Glomerular endothelial cell (primary cell): ENCODE data around the gene S100A4. TPM values are rescaled to one million over a fixed set of nuclear protein-coding genes. Genes with fewer than 3 reads are reported as not detected.
"Not testable (repeated sequence)": the region's sequence is repeated elsewhere in the genome, so short reads cannot be mapped to it uniquely, and the experiment has no call there.

Experiments
- DNase-seq: peaks from one replicate; pipeline ENCODE4 v3.0.0-alpha.2; 2011; ENCODE audit warnings: low read depth, low spot score; ENCODE audit errors: extremely low read depth
- total RNA-seq: library from RNA; depleted of rRNA; stranded (reverse); fragments of >200 nt; gene quantifications from 2 replicates; pipeline ENCODE4 v1.2.3, GENCODE V29; 2015

The S100A4 gene
- total RNA-seq, 1 donor from 2014 or later = 7.1 TPM

DNA sequence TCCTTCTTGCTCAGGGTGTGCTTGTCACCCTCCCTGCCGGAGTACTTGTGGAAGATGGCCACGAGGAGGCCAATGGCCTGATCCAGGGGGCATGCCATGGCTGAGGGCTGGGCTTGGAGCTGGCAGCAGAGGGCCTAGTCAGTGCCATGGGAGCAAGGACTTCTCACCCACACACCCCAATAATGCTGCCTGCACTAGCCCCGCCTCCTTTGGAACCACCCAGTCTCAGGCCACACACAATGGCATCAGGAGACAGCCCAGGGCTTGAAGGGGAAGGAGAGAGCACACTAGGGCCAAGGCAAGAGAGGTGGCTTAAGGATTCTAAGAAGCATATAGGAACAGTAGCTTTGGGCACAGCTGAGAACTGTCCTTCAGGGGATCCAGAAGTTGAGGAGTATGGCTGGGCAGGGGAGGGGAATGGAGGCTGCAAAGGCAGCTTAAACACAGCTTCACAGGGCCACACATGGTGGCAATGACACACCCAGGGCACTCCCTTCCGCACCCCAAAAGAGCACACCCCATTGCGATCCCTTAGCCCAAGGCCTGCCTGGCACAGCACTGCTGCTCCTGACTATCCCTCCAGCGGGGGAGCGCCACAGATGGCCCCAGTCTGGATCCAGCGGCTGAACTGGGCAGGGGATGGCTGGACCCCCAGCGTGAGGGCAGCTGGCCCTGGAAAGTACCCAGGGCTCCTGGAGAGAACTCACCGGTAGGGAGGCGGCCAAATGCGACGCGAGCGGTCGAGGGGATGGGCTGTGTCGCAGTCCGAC lies 10.2 kb downstream of the S100A4 start, which contains the start of gene S100A6:
TSS of gene S100A6 (minus strand) at position 750 of the 770 bp plus-strand sequence. CDS start at position 98, 652 bp downstream.
- no peak for DNase-seq

DNA sequence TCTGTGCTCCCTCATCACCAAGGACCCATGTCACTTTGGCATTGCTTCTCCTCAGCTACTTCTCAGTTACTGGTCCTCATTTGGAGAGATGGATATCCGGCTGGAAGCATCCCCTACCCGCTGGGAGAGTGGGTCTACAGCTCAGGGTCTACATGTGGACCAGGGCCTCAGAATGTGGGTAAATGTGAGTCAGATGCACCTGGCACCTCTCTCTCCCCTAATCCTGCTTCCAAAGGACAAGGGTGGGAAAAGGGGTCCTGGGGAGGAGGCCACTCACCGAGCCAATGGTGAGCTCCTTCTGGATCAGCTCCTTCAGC lies 10.7 kb downstream of the S100A4 start:
- no peak for DNase-seq

DNA sequence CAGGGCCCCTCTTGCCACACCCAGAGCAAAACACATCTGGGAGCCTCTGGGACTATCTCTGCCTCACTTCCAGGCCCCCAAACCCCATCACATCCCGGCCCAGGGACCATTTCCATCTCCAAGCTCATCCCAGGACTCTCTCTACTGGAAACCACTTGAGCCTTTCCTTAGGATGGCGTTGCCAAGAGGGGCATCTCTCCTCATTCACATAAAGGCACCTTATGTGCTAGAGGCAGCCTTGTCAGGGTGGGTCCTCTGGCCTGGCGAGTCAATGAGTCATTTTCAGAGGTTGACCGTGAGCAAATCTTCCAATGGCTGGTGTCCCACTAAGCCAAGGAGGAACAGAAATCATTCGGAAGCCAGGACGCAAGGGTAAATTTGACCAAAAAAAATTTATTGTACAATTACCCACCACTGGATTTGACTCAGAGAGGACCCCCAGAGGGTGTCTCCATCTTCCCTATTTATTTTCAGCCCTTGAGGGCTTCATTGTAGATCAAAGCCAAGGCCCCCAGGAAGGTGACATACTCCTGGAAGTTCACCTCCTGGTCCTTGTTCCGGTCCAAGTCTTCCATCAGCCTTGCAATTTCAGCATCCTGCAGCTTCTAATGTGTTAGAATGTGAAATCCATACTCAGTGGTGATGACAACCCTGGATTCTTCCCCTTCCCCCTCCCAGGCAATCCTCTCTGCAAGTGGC lies 11.2 kb downstream of the S100A4 start:
- no peak for DNase-seq

DNA sequence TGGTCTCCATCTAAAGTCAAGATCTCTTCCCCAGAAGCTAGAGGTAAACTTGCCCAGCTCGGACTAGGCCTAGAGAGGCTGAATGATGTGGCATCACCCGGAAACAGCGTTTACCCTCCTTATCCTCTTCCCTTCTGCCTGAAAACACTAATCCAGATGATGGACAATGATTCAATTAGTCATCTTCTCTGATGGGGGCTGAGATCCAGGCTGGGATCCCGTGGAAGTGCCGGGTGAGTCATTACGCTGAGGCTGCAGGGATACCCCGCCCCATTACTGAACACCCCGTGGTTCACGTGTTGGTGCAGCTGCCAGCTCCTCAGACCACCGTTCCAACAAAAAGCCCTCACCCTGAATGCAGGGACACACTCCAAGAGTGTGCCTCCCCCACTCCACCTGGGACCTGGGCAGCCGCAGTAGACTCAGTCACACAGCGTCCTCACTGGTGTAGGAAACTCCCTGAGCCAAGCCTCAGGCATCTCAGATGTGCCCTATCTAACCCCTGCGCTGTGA lies 11.9 kb downstream of the S100A4 start:
- DNase-seq = peak; percentile 47

DNA sequence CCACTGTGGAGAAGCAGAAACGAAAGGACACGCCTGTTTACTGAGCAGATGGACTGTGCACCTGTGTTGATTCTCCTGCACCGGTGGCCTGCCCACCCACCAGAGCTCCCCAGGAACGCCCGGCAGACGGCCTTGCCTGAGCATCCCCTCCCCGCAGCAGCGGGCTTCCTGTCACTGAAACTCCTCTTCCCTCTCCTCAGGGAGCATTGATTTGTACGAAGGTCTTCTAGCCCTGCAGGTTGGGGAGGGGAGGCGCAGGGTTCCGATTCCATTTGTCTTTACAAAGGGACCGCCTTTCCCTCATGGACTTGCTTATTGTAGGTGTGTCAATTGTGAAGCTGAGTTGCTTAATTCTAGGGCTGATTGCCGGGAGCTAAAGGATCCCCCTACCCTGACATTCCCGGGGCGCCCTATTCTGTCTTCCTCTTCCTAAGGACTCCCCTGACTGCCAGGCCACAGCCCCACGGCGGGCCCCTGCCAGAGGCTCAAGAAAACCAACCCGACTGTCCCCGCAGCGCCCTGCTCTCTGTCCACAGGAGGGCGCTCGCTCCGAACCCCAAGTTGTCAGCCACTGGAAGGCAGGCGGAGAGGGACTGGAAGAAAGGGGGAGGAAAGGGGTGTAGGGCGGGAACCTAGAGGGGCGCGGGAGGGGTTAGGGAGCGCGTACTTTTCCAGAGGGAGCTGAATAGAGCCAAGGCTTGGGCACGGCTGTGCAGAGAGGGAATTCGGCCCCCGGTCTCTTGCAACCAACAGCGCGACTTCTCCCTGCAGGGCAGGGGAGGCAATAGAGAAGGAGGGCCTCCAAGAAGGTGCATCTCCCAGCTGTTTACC lies 12.6 kb downstream of the S100A4 start:
- DNase-seq = no peak

DNA sequence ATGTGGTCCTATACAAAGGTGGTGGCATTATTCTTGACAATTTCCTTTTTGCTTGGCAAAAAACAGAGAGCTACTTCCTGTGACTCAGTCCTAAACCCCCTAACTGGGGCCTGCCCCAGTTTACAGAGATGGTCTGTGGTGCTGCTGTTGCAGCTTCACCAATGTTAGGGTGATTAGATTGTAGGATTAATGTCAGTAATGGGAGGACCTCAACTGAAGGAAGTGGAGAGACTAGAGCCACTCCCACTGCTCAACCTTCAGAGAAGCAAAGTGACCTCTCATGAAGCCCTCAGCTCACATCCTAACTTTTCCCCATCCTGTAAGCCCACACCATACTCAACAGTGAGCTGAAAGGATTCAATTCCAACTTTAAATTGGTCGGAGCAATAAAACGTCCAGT lies 13.4 kb downstream of the S100A4 start:
- DNase-seq = no peak

DNA sequence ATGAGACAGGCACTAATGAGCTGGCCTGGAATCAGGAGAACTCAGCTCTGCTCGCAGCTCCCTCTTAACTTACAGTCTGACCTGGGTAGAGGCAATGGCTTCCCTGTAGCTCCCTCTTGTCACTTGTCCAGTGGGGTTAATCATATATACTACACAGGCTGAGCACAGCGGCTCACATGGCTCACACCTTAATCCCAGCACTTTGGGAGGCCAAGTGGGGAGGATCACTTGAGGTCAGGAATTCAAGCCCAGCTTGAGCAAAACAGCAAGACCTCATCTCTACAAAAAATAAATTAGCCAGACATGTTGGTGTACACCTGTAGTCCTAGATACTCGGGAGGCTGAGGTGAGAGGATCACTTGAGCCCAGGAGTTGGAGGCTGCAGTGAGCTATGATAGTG lies 14.0 kb downstream of the S100A4 start:
- no peak for DNase-seq

DNA sequence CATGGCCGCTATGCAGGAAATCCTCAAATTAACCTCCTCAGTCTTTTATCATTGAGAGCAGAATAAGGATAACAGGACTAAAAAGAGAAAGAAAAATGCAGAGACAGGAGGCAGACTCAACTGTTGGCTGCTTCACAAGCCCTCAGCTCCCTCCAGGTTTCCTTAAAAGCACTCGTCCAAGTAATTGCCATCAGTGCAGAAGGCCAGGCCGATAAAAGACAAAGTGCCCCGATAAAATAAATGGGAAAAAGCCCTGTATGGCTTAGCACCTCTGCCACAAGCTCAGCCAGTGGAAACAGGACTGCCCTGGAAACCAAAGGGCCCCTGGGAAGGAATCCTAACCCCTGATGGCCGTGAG lies 17.9 kb downstream of the S100A4 start:
- no peak for DNase-seq

DNA sequence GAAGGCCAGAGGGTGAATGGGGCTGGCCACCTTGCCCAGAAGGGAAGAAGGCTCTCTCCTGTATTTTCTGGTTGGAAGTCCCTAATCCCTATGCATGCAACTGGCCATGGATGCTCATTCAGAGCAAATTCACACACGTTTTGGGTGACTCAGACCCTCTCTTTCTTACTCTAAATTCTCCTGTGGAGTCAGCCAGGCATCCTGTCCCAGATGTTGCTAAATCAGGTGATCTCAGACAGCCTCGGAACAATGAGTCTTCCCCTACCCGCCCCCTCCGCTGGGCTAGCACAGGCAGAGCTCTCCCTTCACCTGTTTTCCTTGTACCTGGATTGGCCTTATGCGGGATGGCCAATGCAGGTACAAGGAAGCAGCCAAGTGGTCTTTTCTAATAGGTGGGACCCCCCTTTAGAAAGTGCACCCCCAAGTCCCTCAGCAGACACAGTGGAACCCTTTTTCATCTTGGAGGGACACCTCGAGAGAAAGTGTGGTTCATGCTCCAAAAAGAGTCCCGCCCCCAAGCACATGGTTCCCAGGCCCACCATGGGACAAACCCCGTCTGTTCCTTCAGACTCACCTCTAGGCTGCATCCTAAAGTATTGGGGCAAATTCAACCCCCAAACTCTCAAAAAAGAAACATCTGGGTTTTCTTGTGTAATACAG lies 18.5 kb downstream of the S100A4 start:
- DNase-seq = no peak

GRCh38 chr1:153526132-153526543 lies 19.5 kb downstream of the S100A4 start:
- no peak for DNase-seq

DNA sequence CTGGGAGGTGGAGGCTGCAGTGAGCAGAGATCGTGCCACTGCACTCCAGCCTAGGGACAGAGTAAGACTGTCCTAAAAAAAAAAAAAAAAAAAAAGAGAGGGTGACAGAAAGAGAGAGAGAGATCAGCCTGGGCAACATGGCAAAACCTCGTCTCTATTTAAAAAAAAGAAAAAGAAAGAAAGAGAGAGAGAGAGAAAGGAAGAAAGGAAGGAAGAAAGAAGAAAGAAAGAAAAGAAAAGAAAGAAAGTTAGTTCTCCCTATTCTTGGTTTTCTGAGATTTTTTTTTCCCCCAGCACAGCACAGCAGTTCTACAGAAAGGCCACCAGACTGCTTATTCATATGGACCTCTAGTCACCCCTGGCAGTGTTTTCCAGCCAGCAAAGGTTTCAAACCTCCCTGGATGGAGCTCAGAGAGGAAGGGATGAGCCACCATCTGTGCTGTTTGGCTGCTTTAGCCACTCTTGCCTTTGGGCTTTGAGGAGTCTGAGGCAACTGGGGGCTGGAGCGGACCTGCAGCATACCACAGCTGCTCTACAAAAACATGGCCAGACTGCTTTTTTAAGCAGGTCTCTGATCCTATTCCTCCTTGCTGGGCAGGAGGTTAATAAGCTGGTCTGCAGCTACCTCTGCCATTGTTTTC lies 20.4 kb downstream of the S100A4 start:
- no peak for DNase-seq

- DNase-seq = not testable (repeated sequence)
Measured at GRCh38 chr1:153522353-153523048, 23.1 kb downstream of the S100A4 start.

GRCh38 chr1:153521808-153522207 lies 23.8 kb downstream of the S100A4 start:
- DNase-seq = not testable (repeated sequence)

- DNase-seq = no peak
Measured at GRCh38 chr1:153520818-153521476, 24.7 kb downstream of the S100A4 start.

DNA sequence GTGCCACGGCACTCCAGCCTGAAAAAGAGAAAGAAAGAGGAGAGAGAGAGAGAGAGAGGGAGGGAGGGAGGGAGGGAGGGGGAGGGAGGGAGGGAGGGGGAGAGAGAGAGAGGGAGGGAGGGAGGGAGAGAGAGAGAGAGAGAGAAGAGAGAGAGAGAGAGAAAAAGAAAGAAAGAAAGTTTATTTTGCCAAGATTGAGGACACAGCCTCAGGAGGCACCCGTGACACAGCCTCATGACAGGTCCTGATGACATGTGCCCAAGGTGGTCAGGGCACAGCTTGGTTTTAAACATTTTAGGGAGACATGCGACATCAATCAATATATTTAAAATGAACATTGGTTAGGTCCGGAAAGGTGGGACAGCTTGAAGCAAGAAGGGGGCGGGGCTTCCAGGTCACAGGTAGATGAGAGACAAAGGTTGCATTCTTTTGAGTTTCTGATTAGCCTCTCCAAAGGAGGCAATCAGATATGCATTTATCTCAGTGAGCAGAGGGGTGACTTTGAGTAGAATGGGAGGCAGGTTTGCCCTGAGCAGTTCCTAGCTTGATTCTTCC lies 25.4 kb downstream of the S100A4 start:
- DNase-seq = not testable (repeated sequence)

- DNase-seq = no peak
Measured at GRCh38 chr1:153519242-153519641, 26.4 kb downstream of the S100A4 start.

- no peak for DNase-seq
Measured at GRCh38 chr1:153515504-153516394, 29.9 kb downstream of the S100A4 start.

- no peak for DNase-seq
Measured at GRCh38 chr1:153513666-153514065, 31.9 kb downstream of the S100A4 start.
